GM18873 (cell line): Measurements from ENCODE around the gene DISC1.
"Not testable (repeated sequence)": the region's sequence is repeated elsewhere in the genome, so short reads cannot be mapped to it uniquely, and the experiment has no call there.

ENCODE experiments used
- ATAC-seq: cut with Tn5 transposase; IDR thresholded peaks from one replicate; pipeline ENCODE4 v1.9.1; 2021; ENCODE audit warnings: mild to moderate bottlenecking, moderate library complexity, moderate number of reproducible peaks; ENCODE audit not compliant: unreplicated experiment, low FRiP score

The DISC1 gene

GRCh38 chr1:231940701-231941100 lies 314.1 kb downstream of the DISC1 start:
- no peak for ATAC-seq

GRCh38 chr1:231943084-231943483 lies 316.5 kb downstream of the DISC1 start:
- no peak for ATAC-seq

- ATAC-seq = not testable (repeated sequence)
Observed at GRCh38 chr1:231948102-231948501, 321.5 kb downstream of the DISC1 start.

GRCh38 chr1:231949277-231950091 lies 322.9 kb downstream of the DISC1 start:
- ATAC-seq = no peak

GRCh38 chr1:231950331-231951128 lies 323.9 kb downstream of the DISC1 start:
- no peak for ATAC-seq

GRCh38 chr1:231951374-231951773 lies 324.8 kb downstream of the DISC1 start:
- ATAC-seq = no peak

GRCh38 chr1:231952154-231952553 lies 325.6 kb downstream of the DISC1 start:
- ATAC-seq = no peak

- no peak for ATAC-seq
Observed at GRCh38 chr1:231953660-231954059, 327.1 kb downstream of the DISC1 start.

DNA sequence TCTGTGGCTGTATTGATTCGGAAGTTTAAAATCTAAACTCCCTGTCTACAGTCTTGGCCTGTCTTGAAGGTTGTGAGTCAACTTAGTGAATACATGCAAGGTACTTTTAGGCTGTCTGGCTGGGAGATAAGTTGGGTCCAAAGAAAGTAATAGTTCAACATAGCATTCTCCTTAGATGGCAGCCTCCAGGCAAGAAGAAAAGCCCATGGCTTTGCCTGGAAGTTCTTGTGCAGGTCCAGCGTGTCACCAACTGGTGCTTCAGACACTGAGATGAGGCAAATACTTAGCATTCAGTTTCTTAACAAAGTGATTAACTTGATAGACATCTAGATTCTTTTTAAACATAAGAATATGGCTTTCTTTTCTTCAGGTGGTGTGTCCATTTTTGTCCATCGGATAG lies 328.2 kb downstream of the DISC1 start:
- ATAC-seq = no peak

- no peak for ATAC-seq
Observed at GRCh38 chr1:231957359-231957758, 330.8 kb downstream of the DISC1 start.

GRCh38 chr1:231958448-231958847 lies 331.9 kb downstream of the DISC1 start:
- ATAC-seq = no peak

DNA sequence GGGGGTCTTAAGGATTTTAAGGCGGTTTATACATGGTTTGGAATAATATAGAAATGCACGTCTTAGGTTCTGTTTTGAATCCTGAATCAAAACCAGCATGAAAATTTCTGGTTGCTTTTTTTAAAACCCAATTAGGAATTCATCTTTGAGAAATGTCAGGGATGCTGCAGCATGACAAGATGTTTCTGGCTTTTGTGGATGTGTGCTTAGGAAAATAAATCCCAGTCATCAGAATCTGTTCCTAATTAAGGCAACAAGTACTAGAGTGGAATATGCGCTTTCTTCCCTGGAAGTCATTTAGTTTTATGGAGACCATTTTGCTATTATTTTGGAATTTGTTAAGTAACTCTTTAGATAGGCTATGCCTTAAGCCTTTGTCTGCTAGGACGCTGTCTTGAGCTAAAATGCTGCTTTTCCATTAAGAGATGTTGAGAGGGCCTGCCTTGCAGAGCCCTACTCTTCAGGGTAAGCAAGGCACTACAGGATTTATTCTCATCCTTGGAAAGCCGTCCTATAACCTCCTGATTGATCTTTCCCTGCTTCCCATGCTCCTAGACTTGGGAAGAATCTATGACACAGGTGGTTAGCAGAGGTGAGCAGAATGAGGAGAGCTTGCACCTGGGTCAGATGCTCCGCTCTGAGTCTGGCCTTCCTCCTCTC lies 332.8 kb downstream of the DISC1 start:
- ATAC-seq = no peak

- not testable (repeated sequence) for ATAC-seq
Observed at GRCh38 chr1:231961801-231962200, 335.2 kb downstream of the DISC1 start.

DNA sequence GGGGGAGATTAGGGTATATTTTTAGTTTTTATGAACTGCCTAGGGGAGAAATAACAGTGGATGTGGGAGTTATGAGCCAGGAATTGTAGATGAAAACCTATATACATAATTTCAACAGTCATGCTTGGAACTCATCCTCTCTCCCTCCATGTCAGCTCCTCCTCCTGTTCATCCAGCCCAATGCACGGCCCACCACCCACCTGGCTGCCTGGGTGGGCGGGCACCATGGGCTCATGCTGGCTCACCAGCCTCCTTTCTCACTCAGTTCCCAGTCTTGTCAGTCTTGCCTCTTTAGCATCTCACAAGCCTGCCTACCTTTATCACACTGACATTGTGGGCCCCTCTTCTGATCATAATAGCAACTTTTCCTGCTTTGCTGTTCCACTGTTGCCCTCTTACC lies 336.0 kb downstream of the DISC1 start:
- no peak for ATAC-seq

- no peak for ATAC-seq
Observed at GRCh38 chr1:231964241-231964640, 337.7 kb downstream of the DISC1 start.

DNA sequence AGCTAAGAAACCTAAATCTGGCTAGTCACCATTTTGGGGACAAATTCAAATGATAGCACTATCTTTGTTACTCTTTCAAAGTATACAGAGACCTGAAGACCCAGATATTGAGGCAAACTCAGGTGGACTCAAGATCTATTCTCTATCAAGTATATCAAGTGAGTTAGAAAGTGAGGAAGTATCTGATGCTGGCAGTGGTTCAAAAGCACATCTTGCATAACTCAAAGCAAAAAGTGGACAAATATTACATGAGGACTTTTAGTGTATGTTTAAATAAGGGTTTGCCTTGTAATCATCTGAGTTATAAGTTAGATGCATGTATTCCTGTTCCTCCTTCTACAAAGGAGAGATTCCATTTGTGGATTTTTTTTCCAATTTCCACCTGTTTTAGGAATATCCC lies 338.4 kb downstream of the DISC1 start:
- ATAC-seq = no peak

DNA sequence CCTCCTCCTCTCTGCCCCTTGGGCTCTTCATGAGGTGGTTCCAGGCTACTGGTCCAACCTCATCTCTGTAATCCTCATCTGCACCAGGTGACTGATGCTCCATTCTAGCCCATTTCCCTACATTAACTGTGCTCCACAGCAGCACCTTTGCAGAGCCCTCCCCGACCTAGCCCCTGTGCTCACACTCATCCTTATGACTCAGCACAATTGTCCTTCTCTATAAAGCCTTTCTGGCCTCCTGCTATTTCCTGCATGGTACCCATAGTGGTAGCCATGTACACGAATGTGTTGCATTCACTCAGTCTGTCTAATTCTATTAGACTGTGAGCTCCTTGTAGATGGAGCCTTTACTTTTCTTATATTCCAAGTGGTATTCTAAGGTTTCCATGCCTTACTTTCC lies 339.0 kb downstream of the DISC1 start:
- ATAC-seq = no peak

DNA sequence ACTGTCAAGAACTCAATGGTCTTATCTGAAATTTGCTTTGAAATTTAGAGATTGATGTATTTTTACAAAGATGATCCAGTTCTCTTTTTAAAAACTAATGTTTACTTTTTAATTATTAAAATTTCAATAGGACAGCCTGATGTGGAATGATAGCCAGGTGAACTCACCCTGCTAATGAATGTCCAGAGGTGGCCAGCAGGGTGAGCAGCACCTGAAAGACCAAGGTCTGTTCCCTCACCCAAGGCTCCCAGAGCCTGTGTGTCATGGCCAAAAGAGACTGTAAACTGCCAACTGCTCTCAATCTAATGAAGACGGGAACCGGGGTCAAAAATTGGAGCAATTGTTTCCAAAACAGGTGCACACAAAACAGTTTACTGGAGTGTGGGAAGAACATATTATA lies 340.4 kb downstream of the DISC1 start:
- ATAC-seq = no peak

- ATAC-seq = no peak
Observed at GRCh38 chr1:231969076-231969475, 342.5 kb downstream of the DISC1 start.

GRCh38 chr1:231969761-231970160 lies 343.2 kb downstream of the DISC1 start:
- ATAC-seq = not testable (repeated sequence)

- no peak for ATAC-seq
Observed at GRCh38 chr1:231970684-231971083, 344.1 kb downstream of the DISC1 start.
